K562 (cell line): ENCODE data around the gene LAMA5. TPM values are rescaled to one million over a fixed set of nuclear protein-coding genes. Genes with fewer than 3 reads are reported as not detected.
A peak's percentile ranks its signal among the peaks of the same experiment; 100 is the strongest.

Experiments
- ATAC-seq: fragments of 200-7000 bp; cut with Tn5 transposase; 3 replicates; pipeline ENCODE4 v1.9.1; 2020; ENCODE audit warnings: moderate library complexity
- BruUV-seq: library from RNA; stranded (reverse); fragments of 400-500 nt; replicated peaks from 2 replicates; lab custom pipeline; 2021; lab: Mats Ljungman, UMichigan
- CTCF ChIA-PET: fragments of 300-600 bp; formaldehyde crosslinking; extraction: SDS; loops from one replicate; lab custom pipeline; 2021; ENCODE audit warnings: low intra/inter-chr PET ratio; lab: Yijun Ruan, JAX
- POLR2A ChIA-PET: fragments of 300-600, 350-650 bp; sonication (Branson Sonifier 250); formaldehyde crosslinking; extraction: SDS; loops from one replicate; lab custom pipeline; 2021; ENCODE audit warnings: antibody characterized with exemption, inconsistent platforms; lab: Yijun Ruan, JAX
- DNase-seq, 4 experiments: peaks; one replicate each; pipeline versions ENCODE4 v3.0.0 to v3.0.0-alpha.2; 2011 to 2018; ENCODE audit warnings: low spot score in 3 of 4, mixed read lengths in 3 of 4; ENCODE audit errors: extremely low read depth in 1 of 4
- FAIRE-seq: peaks from 2 replicates; lab custom pipeline; 2011; peaks lifted over from hg19 to GRCh38; lab: Jason Lieb, UNC
- H2AFZ ChIP-seq: 2 replicates; pipeline ENCODE4 v1.6.0; 2011; ENCODE audit warnings: low read depth, low read length, control low read depth, inconsistent platforms
- H3K27ac ChIP-seq: fragments of 200-600 bp; 3 replicates; pipeline ENCODE4 v1.8.0; 2011; ENCODE audit warnings: low read depth, mild to moderate bottlenecking, control low read depth, inconsistent platforms, low read length, moderate library complexity, mixed read lengths; ENCODE audit errors: extremely low read depth
- H3K27me3 ChIP-seq, 2 experiments: fragments of 300-600 bp in 1 of 2; 2 replicates in 1 of 2; 3 replicates in 1 of 2; pipeline versions ENCODE4 v1.6.0 to v1.8.0; 2011; ENCODE audit warnings: inconsistent platforms in 2 of 2, low read length in 2 of 2, mild to moderate bottlenecking in 1 of 2, mixed read lengths in 1 of 2, moderate library complexity in 1 of 2; ENCODE audit not compliant: control insufficient read depth in 2 of 2, insufficient read depth in 2 of 2
- H3K36me3 ChIP-seq: fragments of 300-600 bp; 3 replicates; pipeline ENCODE4 v1.8.0; 2011; ENCODE audit warnings: mild to moderate bottlenecking, low read length, inconsistent platforms; ENCODE audit not compliant: control insufficient read depth, insufficient read depth
- H3K4me1 ChIP-seq, 2 experiments: fragments of 200-600 bp in 1 of 2; replicated peaks in 1 of 2; 2 replicates in 1 of 2; 3 replicates in 1 of 2; pipeline versions ENCODE4 v1.5.1 to v1.8.0; 2011; ENCODE audit warnings: inconsistent platforms in 2 of 2, low read length in 2 of 2, mild to moderate bottlenecking in 1 of 2, mixed read lengths in 1 of 2, moderate library complexity in 1 of 2; ENCODE audit not compliant: control insufficient read depth in 2 of 2, insufficient read depth in 2 of 2
- H3K4me2 ChIP-seq: 2 replicates; pipeline ENCODE4 v1.6.1; 2011; ENCODE audit warnings: low read length, control low read depth, inconsistent platforms, mixed read lengths; ENCODE audit not compliant: insufficient read depth
- H3K4me3 ChIP-seq: fragments of 200-600 bp; sonication (generic), shearing (Covaris generic); 2 replicates; pipeline ENCODE4 v1.5.1; 2016; ENCODE audit warnings: control low read depth, inconsistent platforms
- H3K79me2 ChIP-seq: fragments of 200-600 bp; 3 replicates; pipeline ENCODE4 v1.8.0; 2011; ENCODE audit warnings: low read length, inconsistent platforms; ENCODE audit not compliant: control insufficient read depth, insufficient read depth
- H3K9ac ChIP-seq, 2 experiments: 2 replicates each; pipeline versions ENCODE4 v1.6.0 to v1.6.1; 2011; ENCODE audit warnings: low read depth in 2 of 2, low read length in 2 of 2, control low read depth in 1 of 2, inconsistent platforms in 1 of 2, mild to moderate bottlenecking in 1 of 2, mixed read lengths in 1 of 2; ENCODE audit not compliant: insufficient read depth in 1 of 2
- H3K9me1 ChIP-seq: one replicate; pipeline ENCODE4 v1.6.0; 2011; ENCODE audit warnings: inconsistent platforms, mild to moderate bottlenecking, low read length, moderate library complexity; ENCODE audit not compliant: control insufficient read depth, insufficient read depth
- H3K9me3 ChIP-seq: replicated peaks from 2 replicates; pipeline ENCODE4 v1.5.1; 2011; ENCODE audit warnings: low read depth, low read length, inconsistent platforms; ENCODE audit not compliant: control insufficient read depth, insufficient read depth
- H4K20me1 ChIP-seq: replicated peaks from 2 replicates; pipeline ENCODE4 v1.6.1; 2011; ENCODE audit warnings: low read length, inconsistent platforms, mixed read lengths; ENCODE audit not compliant: control insufficient read depth, insufficient read depth
- ATF4 ChIP-seq: fragments of 450-650 bp; formaldehyde crosslinking; IDR thresholded peaks from 2 replicates; pipeline ENCODE4 v1.4.0; 2022; ENCODE audit warnings: mild to moderate bottlenecking, moderate library complexity
- BHLHE40 ChIP-seq: IDR thresholded peaks from 2 replicates; pipeline ENCODE4 v1.6.1; 2011; ENCODE audit warnings: low read length, improper control_type of control experiment
- NR1H2 ChIP-seq: sonication (generic); formaldehyde crosslinking; IDR thresholded peaks from 2 replicates; pipeline ENCODE4 v1.4.0; 2020; ENCODE audit warnings: mild to moderate bottlenecking, missing genetic modification reagents
- PHTF2 ChIP-seq: fragments of 250-450 bp; sonication (Bioruptor Pico); IDR thresholded peaks from 2 replicates; pipeline ENCODE4 v1.5.0; 2021; ENCODE audit warnings: mild to moderate bottlenecking
- PRDM10 ChIP-seq: fragments of 450-650 bp; IDR thresholded peaks from 2 replicates; pipeline ENCODE4 v1.6.1; 2018; ENCODE audit not compliant: partially characterized antibody
- PURB ChIP-seq: sonication (generic); formaldehyde crosslinking; IDR thresholded peaks from 2 replicates; pipeline ENCODE4 v1.9.0; 2021; ENCODE audit warnings: low read depth, mild to moderate bottlenecking, missing genetic modification reagents
- RBFOX2 ChIP-seq: fragments of 200-400 bp; formaldehyde crosslinking; IDR thresholded peaks from 2 replicates; pipeline ENCODE4 v1.6.1; 2017; ENCODE audit warnings: low read depth, mild to moderate bottlenecking, low read length, moderate library complexity
- RBM22 ChIP-seq: fragments of 200-400 bp; formaldehyde crosslinking; IDR thresholded peaks from 2 replicates; pipeline ENCODE4 v1.6.1; 2018; ENCODE audit warnings: low read length, low read depth; ENCODE audit not compliant: poor library complexity, severe bottlenecking
- RNF219 ChIP-seq: fragments of 250-450 bp; sonication (Bioruptor Pico); IDR thresholded peaks from 2 replicates; pipeline ENCODE4 v1.5.0; 2022; ENCODE audit warnings: mild to moderate bottlenecking
- TAF9B ChIP-seq: fragments of 450-650 bp; IDR thresholded peaks from 2 replicates; pipeline ENCODE4 v1.6.1; 2018; ENCODE audit warnings: mild to moderate bottlenecking; ENCODE audit not compliant: partially characterized antibody
- TEAD1 ChIP-seq, 2 experiments: fragments of 450-650 bp in 1 of 2; sonication (generic) in 1 of 2; formaldehyde crosslinking; IDR thresholded peaks; 2 replicates each; pipeline versions ENCODE4 v1.4.0 to v1.8.0; 2020 to 2022; ENCODE audit warnings: mild to moderate bottlenecking in 2 of 2, missing genetic modification reagents in 1 of 2
- ZNF316 ChIP-seq: fragments of 450-650 bp; IDR thresholded peaks from 2 replicates; pipeline ENCODE4 v1.6.1; 2016
- ZNF584 ChIP-seq: fragments of 200-800 bp; sonication (Bioruptor generic); IDR thresholded peaks from 2 replicates; pipeline ENCODE4 v1.6.1; 2016; ENCODE audit warnings: low read depth, mild to moderate bottlenecking, missing genetic modification characterization, missing compliant biosample characterization
- ZNF589 ChIP-seq: fragments of 200-800 bp; sonication (Bioruptor generic); IDR thresholded peaks from 2 replicates; pipeline ENCODE4 v1.6.1; 2016; ENCODE audit warnings: low read depth, missing genetic modification characterization, missing compliant biosample characterization
- ZNF766 ChIP-seq: fragments of 200-800 bp; sonication (Bioruptor generic); conservative IDR thresholded peaks from 2 replicates; pipeline ENCODE4 v1.6.1; 2016; ENCODE audit warnings: missing genetic modification characterization, missing compliant biosample characterization
- WGBS: fragments of 100-300 bp; shearing (Covaris generic); methylation state at CpG from one replicate; pipeline ENCODE4 v1.1.6; 2016; ENCODE audit warnings: low coverage, mixed read lengths; ENCODE audit not compliant: insufficient coverage; ENCODE audit errors: missing lambda C conversion rate; 5-methylcytosine and 5-hydroxymethylcytosine counted together
- in situ Hi-C: fragments of 300-500 bp; cut with MboI; formaldehyde crosslinking; loops from 4 replicates; pipeline ENCODE4 v1.15.0; 2018; ENCODE audit warnings: inconsistent platforms, mixed read lengths
- intact Hi-C: fragments of 100-400 bp; cut with micrococcal nuclease; formaldehyde crosslinking; loops from 2 replicates; pipeline ENCODE4 v1.14.2; 2022
- polyA plus RNA-seq, 8 experiments: library from polyadenylated mRNA; depleted of rRNA in 4 of 8; stranded (reverse) in 5 of 8; unstranded in 3 of 8; fragments of >200 nt; fragmentation: Nextera tagmentation in 2 of 8; fragmentation: Illumina TruSeq in 1 of 8; extraction: Ambion mirVana in 2 of 8; extraction: Trizol in 1 of 8; gene quantifications; 2 replicates each; pipeline versions ENCODE4 v1.2.1 to v1.2.3, GENCODE V29; 2011 to 2014; ENCODE audit warnings: inconsistent platforms in 1 of 8, missing spikeins in 1 of 8
- total RNA-seq, 7 experiments: library from RNA; depleted of rRNA in 6 of 7; stranded (reverse); fragments of >200 nt in 6 of 7; fragmentation: Illumina TruSeq in 2 of 7; extraction: Trizol in 2 of 7; gene quantifications; 2 replicates each; pipeline versions ENCODE4 v1.2.1 to v1.2.3, GENCODE V29; 2011 to 2021; ENCODE audit warnings: low replicate concordance in 1 of 7

Gene LAMA5
- total and polyA plus RNA-seq, 9 of the 15 experiments (the other 6 are each of a cell fraction or from before 2014, with no cell fraction given): 0.31 to 101 (median 7.8) TPM

- in situ Hi-C loops (loop anchor here (5.0 to 10.0 kb wide), 3 partner anchors 61 to 309 kb away; partner anchors contain the start of gene LAMA5), intact Hi-C loops (loop anchor here (10.0 kb wide), 2 partner anchors 189 to 321 kb away; no protein-coding TSS in a partner anchor)
- H3K36me3 ChIP-seq: peaks cover 73% of the 10 kb centered on the region
- H4K20me1 ChIP-seq: peaks cover 20% of the 10 kb centered on the region
- H3K9me1 ChIP-seq: peaks cover 5% of the 10 kb centered on the region
- no peak overlapping the region for H3K27ac ChIP-seq
- H3K4me2 ChIP-seq: no peak overlapping the region
- WGBS: 81% methylated on average over 24 of the region's 33 CpGs
- ChIA-PET POLR2A (interaction anchor here (0.5 to 2.9 kb wide), 5 partner anchors 10 to 81 kb away, joined by 3 to 19 read pairs (median 5); partner anchors contain the start of genes OSBPL2 and RPS21), CTCF (no interaction called here)
- H3K9ac ChIP-seq: peak overlapping the region in 1 of 2 experiments; percentile 61; a peak in 1 of 4 replicates
- no peak for ATAC-seq
- peak in 1 of 4 experiments; percentile 25 for DNase-seq
- no peak for FAIRE-seq
- no peaks in the 10 kb centered on the region for H3K9me3 ChIP-seq
- H3K27me3 ChIP-seq: no peaks in the 10 kb centered on the region
- no TSS peak for BruUV-seq
- H3K4me3 ChIP-seq: no peak overlapping the region
- H2AFZ ChIP-seq: no peak overlapping the region
- H3K79me2 ChIP-seq: peaks cover 37% of the 10 kb centered on the region
- H3K4me1 ChIP-seq: peaks cover 14 to 64% of the 10 kb centered on the region in 2 experiments
- TF ChIP-seq NR1H2 (CRISPR knock-in tag) (no peak), RBFOX2 (peak; percentile 11; the same call in 1 of the 2 replicates), ATF4 (CRISPR knock-in tag) (no peak), ZNF584 (no peak), PRDM10 (no peak), TAF9B (no peak), RNF219 (CRISPR knock-in tag) (no peak), RBM22 (peak; percentile 56), PHTF2 (no peak), ZNF589 (CRISPR knock-in tag) (no peak), ZNF766 (CRISPR knock-in tag) (no peak), PURB (CRISPR knock-in tag) (no peak), BHLHE40 (0 out of 2 replicates have a peak, but pooled peaks have one; percentile 16), ZNF316 (no peak), TEAD1 (CRISPR knock-in tag; IDR thresholded peaks at IDR 0.05) (no peak)
Measured at GRCh38 chr20:62305765-62306413, 61.2 kb downstream of the LAMA5 start.
